Measurements from ENCODE around the gene SIVA1. TPM values are rescaled to one million over a fixed set of nuclear protein-coding genes. Genes with fewer than 3 reads are reported as not detected.

Gene SIVA1
- total RNA-seq, 2 donors from 2014 or later = 82.5 to 87.3 TPM

DNA sequence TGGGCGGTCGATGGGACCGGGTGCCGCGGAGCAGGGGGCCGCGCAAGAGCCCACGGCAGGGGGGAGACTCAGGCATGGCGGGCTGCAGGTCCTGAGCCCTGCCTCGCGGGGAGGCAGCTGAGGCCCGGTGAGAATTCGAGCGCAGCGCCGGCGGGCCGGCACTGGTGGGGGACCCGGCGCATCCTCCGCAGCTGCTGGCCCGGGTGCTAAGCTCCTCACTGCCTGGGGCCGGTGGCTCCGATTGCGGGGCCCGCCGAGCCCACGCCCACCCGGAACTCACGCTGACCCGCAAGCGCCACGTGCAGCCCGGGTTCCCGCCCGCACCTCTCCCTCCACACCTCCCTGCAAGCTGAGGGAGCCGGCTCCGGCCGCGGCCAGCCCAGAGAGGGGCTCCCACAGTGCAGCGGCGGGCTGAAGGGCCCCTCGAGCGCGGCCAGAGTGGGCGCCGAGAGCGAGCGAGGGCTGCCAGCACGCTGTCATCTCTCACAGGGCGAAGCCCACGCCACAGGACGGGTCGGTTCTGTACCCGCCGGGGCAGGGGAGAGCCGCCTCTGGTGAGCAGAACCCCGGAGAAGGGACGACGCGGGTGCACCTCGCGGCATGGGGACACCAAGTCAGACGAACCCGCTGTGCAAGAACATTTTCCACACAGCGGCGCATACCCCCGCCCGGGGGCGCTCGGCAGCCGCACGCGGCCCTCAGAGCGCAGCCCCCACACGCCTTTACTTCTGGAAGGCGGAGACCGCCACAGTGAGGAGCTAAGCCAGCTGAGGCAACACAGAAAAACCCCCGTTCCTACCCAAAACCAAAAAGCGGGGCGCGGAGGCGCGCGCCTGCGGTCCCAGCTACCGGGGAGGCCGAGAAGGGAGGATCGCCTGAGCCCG, 1.2 kb upstream of the SIVA1 start:
- Histone ChIP-seq H3K4me3 (ENCODE audit: low read length) (peak overlapping the region; percentile 78), H3K27ac (ENCODE audit: low read depth, low read length) (peak overlapping the region; percentile 74), H3K9me3 (ENCODE audit: control insufficient read depth, low read length) (peaks cover 7% of the 10 kb centered on the region), H3K4me1 (ENCODE audit: control insufficient read depth, insufficient read depth, low read length) (no peaks in the 10 kb centered on the region), H3K27me3 (ENCODE audit: control insufficient read depth, insufficient read depth, low read length, poor library complexity, severe bottlenecking) (no peaks in the 10 kb centered on the region), H3K36me3 (ENCODE audit: control insufficient read depth, insufficient read depth, low read length) (peaks cover 18% of the 10 kb centered on the region), H3K9ac (ENCODE audit: extremely low read depth, low read length, poor library complexity, severe bottlenecking) (peak overlapping the region; percentile 19)
- DNase-seq = no peak
- Mint-ChIP-seq H3K4me3 (peak overlapping the region; percentile 80), H3K9me3 (peaks cover 22% of the 10 kb centered on the region), H3K27ac (peak overlapping the region; percentile 94), H3K36me3 (ENCODE audit: low read depth) (peaks cover 17% of the 10 kb centered on the region), H3K4me1 (peaks cover 8% of the 10 kb centered on the region), H3K27me3 (ENCODE audit: insufficient read depth) (peaks cover 3% of the 10 kb centered on the region)
- WGBS, 2 experiments (ENCODE audit: insufficient coverage in 1 of 2, insufficient read length in 1 of 2) = 89 to 94% methylated on average over 45 to 80 of the region's 90 CpGs
- TF ChIP-seq, protein P1, sequence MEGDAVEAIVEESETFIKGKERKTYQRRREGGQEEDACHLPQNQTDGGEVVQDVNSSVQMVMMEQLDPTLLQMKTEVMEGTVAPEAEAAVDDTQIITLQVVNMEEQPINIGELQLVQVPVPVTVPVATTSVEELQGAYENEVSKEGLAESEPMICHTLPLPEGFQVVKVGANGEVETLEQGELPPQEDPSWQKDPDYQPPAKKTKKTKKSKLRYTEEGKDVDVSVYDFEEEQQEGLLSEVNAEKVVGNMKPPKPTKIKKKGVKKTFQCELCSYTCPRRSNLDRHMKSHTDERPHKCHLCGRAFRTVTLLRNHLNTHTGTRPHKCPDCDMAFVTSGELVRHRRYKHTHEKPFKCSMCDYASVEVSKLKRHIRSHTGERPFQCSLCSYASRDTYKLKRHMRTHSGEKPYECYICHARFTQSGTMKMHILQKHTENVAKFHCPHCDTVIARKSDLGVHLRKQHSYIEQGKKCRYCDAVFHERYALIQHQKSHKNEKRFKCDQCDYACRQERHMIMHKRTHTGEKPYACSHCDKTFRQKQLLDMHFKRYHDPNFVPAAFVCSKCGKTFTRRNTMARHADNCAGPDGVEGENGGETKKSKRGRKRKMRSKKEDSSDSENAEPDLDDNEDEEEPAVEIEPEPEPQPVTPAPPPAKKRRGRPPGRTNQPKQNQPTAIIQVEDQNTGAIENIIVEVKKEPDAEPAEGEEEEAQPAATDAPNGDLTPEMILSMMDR (conservative IDR thresholded peaks at IDR 0.05) = no peak

DNA sequence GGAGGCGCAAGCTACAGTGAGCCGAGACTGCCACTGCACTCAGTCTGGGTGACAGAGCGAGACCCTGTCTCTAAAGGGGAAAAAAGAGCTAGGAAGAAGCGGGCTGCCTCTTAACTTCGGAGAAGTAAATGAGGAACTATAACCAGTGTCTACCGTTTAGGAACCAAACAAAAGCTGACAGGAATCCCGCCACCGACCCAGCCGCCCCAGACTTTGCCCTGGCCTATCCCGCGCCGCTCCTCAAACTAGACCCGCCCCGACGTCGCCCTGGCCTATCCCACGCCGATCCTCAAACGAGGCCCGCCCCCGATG, 568 bp upstream of the SIVA1 start:
- peak overlapping the region; percentile 78 for H3K4me3 ChIP-seq (ENCODE audit: low read length)
- peak overlapping the region; percentile 80 for H3K4me3 Mint-ChIP-seq
- peaks cover 7% of the 10 kb centered on the region for H3K9me3 ChIP-seq (ENCODE audit: control insufficient read depth, low read length)
- H3K36me3 Mint-ChIP-seq (ENCODE audit: low read depth) = peaks cover 22% of the 10 kb centered on the region
- peaks cover 8% of the 10 kb centered on the region for H3K4me1 Mint-ChIP-seq
- no peak for DNase-seq
- H3K4me1 ChIP-seq (ENCODE audit: control insufficient read depth, insufficient read depth, low read length) = no peaks in the 10 kb centered on the region
- H3K27ac Mint-ChIP-seq = peak overlapping the region; percentile 94
- peaks cover 24% of the 10 kb centered on the region for H3K36me3 ChIP-seq (ENCODE audit: control insufficient read depth, insufficient read depth, low read length)
- peak overlapping the region; percentile 74 for H3K27ac ChIP-seq (ENCODE audit: low read depth, low read length)
- H3K27me3 Mint-ChIP-seq (ENCODE audit: insufficient read depth) = peaks cover 3% of the 10 kb centered on the region
- TF ChIP-seq, protein P1 (conservative IDR thresholded peaks at IDR 0.05) = no peak
- 11 to 14% methylated on average over 19 to 21 of the region's 21 CpGs for WGBS, 2 experiments (ENCODE audit: insufficient coverage in 1 of 2, insufficient read length in 1 of 2)
- peak overlapping the region; percentile 19 for H3K9ac ChIP-seq (ENCODE audit: extremely low read depth, low read length, poor library complexity, severe bottlenecking)
- H3K27me3 ChIP-seq (ENCODE audit: control insufficient read depth, insufficient read depth, low read length, poor library complexity, severe bottlenecking) = no peaks in the 10 kb centered on the region
- H3K9me3 Mint-ChIP-seq = peaks cover 22% of the 10 kb centered on the region

DNA sequence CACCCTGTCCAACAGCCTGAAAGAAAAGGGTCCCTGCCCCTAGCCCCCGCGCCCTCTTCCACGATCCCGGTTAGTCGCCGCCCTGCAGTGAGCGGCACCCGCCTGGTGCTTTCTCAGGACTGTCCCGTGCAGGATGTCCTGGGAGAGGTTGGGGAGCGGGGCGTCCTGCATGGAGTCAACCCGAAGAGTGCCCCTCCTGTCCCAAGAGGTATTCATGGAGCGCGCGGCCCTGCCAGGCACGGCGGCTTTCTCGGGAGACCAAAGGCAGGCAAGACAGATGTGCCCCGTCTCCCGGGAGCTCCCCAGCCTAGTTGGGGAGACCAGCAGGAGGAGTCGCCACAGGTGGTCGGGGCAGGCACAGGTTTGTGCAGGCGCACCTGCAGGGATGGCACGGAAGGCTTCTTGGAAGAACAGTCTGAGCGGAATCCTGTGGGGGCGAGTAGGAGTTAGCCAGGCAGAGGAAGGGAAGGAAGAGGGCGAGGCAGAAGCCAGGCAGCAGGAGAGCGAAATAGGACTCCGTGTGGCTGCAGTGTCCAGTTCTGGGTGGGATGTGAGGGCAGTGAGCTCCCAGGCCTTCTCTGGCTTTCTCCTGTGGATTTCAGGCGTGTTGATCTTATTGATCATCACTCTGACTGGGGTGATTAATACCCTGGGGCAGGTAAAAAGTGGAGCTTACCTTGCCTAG, 723 bp downstream of the SIVA1 start:
- peak overlapping the region; percentile 80 for H3K4me3 Mint-ChIP-seq
- H3K4me1 Mint-ChIP-seq = peaks cover 8% of the 10 kb centered on the region
- peaks cover 32% of the 10 kb centered on the region for H3K36me3 ChIP-seq (ENCODE audit: control insufficient read depth, insufficient read depth, low read length)
- peaks cover 27% of the 10 kb centered on the region for H3K36me3 Mint-ChIP-seq (ENCODE audit: low read depth)
- TF ChIP-seq, protein P1 (conservative IDR thresholded peaks at IDR 0.05) = no peak
- peak overlapping the region; percentile 93 for H3K9ac ChIP-seq (ENCODE audit: extremely low read depth, low read length, poor library complexity, severe bottlenecking)
- H3K4me3 ChIP-seq (ENCODE audit: low read length) = peak overlapping the region; percentile 89
- H3K9me3 ChIP-seq (ENCODE audit: control insufficient read depth, low read length) = peaks cover 7% of the 10 kb centered on the region
- 2 to 5% methylated on average over 16 to 30 of the region's 30 CpGs for WGBS, 2 experiments (ENCODE audit: insufficient coverage in 1 of 2, insufficient read length in 1 of 2)
- no peaks in the 10 kb centered on the region for H3K27me3 ChIP-seq (ENCODE audit: control insufficient read depth, insufficient read depth, low read length, poor library complexity, severe bottlenecking)
- no peaks in the 10 kb centered on the region for H3K4me1 ChIP-seq (ENCODE audit: control insufficient read depth, insufficient read depth, low read length)
- H3K27ac ChIP-seq (ENCODE audit: low read depth, low read length) = peak overlapping the region; percentile 87
- peaks cover 3% of the 10 kb centered on the region for H3K27me3 Mint-ChIP-seq (ENCODE audit: insufficient read depth)
- DNase-seq = no peak
- H3K27ac Mint-ChIP-seq = peak overlapping the region; percentile 87
- H3K9me3 Mint-ChIP-seq = peaks cover 22% of the 10 kb centered on the region

Data from endodermal cell (in vitro differentiated cells).